ENCODE results near the gene TCF4.

GRCh38 chr18:55265130-55265675, 322.8 kb downstream of the TCF4 start:
- TF ChIP-seq CTCF (IDR thresholded peaks at IDR 0.05; ENCODE audit: extremely low read depth in 1 of 2, insufficient read depth in 1 of 2, low read depth in 1 of 2, low read length in 2 of 2) (no peak), GATA2 (IDR thresholded peaks at IDR 0.05; ENCODE audit: insufficient read depth, insufficient read length, low read depth, low read length) (peak; percentile 61), JUN (IDR thresholded peaks at IDR 0.05; ENCODE audit: borderline replicate concordance, insufficient read depth, insufficient read length, low read depth) (peak; percentile 6), POLR2A (IDR thresholded peaks at IDR 0.05; ENCODE audit: low read depth, low read length) (no peak), MAX (IDR thresholded peaks at IDR 0.05; ENCODE audit: insufficient read depth, insufficient read length) (peak; percentile 48)
